ENCODE results near the gene MYCBP2.

- no peak for TF ChIP-seq POLR2A (IDR thresholded peaks at IDR 0.05)
- no peak for TF ChIP-seq CTCF (IDR thresholded peaks at IDR 0.05)
Measured at GRCh38 chr13:77225946-77226345, 100.9 kb downstream of the MYCBP2 start.
